M059J (cell line): Measurements from ENCODE around the gene KCNIP4. TPM values are rescaled to one million over a fixed set of nuclear protein-coding genes. Genes with fewer than 3 reads are reported as not detected.

ENCODE experiments used
- DNase-seq: peaks from one replicate; pipeline ENCODE4 v3.0.0-alpha.2; 2012; ENCODE audit warnings: low read depth
- total RNA-seq: library from RNA; depleted of rRNA; stranded (reverse); fragments of >200 nt; shearing (Covaris generic); gene quantifications from 2 replicates; pipeline ENCODE4 v1.2.3, GENCODE V29; 2014

KCNIP4 gene
- total RNA-seq, 1 experiment from 2014 or later: 0.15 TPM

DNA sequence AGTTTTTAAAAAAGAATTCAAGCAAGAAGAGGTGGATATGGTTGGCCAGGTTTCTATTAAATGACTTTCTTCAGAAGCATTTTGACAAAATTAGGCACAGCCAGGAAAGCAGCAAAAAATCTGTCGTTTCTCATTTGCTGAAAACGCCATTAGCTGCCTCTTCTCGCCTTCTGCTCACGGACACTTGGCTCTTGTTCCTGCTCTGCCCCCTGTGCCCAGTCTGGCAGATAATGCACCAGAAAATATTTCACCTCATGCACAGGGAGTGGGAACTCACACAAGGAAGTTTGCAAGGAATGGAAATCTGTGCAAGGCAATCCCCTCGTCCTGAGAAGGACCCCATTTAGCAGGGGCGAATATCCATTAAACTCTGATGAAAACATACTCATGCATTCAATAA lies 988.3 kb downstream of the KCNIP4 start:
- no peak for DNase-seq

DNA sequence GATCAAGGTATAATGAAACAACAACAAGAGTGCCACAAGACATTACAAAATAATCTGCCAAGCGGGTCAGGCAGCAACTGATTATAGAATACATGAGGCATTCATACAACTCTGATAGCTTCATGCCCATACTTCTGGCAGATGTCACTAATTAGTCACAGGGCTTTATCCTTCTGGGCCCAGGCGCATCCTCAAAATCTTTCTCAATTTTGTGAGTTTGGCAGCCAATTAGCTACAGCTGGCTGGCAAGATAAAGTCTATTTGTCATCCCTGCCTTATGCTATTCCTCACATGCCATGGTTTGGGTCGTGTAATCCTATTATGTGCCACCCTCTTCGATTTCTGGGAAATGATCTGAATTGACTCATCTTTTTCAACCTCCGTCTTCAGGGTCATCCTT lies 994.0 kb downstream of the KCNIP4 start:
- DNase-seq: peak; percentile 5

DNA sequence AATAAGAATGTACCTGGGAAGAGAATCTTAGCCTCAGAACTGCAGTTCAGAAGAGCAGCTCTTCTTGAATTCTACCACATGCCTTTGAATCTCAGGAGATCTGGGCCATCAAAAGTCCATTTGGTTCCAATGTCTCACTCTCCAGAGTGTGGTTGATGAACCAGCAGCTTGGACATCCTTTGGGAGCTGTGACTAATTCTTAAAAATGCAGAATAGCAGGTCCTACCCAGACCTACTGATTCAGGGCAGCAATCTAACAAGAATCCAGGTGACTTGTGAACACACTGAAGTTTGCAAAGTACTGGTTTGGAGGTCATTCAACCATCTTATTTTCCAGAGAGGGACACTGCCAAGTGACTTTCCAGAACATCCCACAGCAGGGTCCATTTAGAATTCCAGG lies 1003.6 kb downstream of the KCNIP4 start:
- DNase-seq: peak; percentile 4

DNA sequence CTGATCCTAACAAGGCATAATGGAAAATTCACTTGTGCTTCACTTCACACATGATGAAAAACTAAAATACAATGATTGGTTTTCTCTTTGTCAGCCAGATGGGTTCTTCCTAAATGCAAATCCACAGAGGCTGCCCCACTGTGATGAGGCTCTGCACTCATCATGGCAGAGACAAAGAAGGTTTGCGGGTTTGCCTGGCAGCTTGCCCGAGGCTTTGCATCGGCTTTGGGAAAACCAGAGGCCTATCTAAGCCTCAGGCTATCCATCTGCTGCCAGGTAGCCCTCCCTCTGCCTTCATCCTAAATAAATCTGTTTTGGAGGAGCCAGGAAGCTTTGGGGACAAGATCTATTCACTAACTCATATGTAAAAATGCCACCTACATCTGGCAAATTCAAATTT lies 1004.1 kb downstream of the KCNIP4 start:
- peak; percentile 12 for DNase-seq

DNA sequence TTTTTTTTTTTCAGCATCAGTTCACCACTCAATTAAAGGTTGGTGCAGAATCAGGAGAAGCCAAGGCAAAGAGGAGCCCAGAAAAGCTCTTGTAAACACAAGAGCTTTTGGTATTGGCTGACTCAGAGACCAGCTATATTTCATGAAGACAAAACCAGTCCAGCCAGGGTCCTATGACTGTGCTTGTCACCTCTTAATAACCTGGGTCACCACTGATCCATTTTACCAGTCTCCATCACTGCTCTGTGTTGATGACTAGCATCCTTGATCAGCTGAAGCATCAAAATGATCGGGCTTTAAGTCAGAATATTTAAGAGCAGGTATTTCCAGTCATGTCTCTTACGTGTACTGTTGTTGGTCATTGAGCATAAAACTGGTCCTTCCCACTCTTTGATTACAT lies 1010.4 kb downstream of the KCNIP4 start:
- DNase-seq: no peak

DNA sequence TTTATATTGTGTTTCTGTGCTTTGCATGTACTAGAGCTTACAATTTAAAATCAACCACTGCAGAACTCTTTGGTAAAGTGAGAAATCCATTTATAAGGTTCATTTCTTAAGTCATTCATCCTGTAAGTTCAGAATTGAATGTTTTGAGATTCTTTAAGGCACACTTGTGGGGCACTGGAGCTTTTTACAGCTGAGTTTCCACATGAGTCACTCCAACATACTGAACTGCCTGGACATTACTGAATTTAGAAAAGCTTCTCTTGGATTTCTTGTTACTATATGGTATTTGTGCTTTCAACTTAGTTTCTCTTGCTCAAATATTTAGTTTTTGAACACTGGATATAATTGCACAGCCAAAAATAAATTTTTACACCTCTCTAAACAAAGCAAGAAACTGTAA lies 1022.0 kb downstream of the KCNIP4 start:
- DNase-seq: no peak

DNA sequence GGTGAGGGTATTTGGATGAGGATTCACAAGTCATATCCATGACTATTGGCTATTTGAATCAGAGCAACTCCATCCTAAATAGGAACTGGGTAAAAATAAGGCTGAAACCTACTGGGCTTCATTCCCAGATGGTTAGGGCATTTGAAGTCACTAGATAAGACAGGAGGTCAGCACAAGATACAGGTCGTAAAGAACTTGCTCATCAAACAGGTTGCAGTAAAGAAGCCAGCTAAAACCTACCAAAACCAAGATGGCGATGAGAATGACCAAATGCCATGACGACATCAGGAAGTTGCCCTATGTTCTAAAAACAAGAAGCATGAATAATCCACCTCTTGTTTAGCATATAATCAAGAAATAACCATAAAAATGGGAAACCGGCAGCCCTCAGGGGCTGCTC lies 1023.4 kb downstream of the KCNIP4 start:
- no peak for DNase-seq

DNA sequence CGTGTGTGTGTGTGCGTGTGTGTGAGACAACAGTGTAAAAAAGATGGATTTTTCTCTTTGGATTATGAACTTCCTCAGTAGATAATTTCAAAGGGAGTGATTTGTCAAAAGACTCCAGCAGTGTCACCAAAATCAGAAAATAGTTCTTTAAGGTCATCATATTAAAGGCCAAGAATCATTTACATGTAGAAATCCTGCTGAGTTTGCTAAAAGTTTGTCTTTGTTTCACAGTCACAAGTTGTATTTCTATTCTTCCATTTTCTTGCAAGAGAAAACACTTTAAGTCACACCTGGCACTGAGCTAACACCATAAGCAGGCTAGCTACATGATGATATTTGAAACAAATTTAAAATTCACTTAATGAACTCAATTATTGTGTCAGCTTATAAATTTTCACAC lies 1025.6 kb downstream of the KCNIP4 start:
- DNase-seq: no peak

DNA sequence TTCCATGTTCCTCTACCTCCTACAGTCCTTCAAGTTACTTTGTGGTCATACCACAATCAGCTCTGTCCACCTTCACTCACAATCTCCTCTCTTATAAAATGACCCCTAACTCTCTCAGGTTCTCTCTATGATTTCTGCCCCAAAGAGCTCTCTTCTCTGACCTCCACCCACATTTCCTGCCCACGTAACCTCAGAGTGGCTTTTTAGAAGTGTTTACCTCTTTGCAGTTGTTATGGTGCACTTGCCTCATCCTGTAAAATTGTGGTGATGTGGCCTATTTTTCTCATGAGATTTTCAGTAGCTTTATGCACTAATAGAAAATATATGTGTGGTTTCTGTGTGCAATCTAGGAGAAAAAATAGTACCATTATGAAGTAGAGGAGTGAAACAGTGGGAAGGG lies 1032.5 kb downstream of the KCNIP4 start:
- peak; percentile 73 for DNase-seq

DNA sequence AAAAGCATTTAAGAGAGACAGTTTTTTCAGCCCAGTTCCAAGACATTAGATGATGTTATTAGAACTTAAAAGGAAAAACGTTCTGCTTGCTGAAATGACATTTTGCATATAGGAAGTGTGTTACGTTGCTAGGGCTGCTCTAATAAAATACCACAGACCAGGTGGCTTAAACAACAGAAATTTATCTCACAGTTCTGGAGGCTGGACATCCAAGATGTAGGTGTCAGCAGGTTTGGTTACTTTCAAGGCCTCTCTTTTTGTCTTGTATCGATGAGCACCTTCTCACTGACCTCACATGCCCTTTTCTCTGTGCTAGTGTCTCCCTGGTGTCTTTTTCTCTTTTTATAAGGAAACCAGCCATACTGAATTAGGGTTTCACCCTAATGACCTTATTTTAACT lies 1043.6 kb downstream of the KCNIP4 start:
- no peak for DNase-seq

DNA sequence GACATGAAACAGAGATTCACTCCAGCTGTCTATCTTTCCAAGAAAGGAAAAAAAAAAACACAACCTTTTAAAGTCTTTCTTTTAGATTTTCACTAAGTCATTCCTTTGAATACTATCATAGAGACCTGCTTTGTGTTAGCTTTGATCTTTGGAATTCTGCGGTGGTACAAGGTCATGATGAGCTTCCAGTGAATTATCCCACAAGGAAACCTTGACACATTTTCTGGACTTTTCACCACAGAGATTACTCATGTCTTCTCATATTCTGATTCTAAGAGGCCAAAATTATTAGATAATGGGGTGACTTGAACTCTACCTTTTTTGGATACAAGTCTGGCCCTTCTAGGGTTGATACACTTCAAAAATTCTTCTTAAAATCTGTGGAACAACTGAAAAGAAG lies 1046.7 kb downstream of the KCNIP4 start:
- DNase-seq: peak; percentile 73

DNA sequence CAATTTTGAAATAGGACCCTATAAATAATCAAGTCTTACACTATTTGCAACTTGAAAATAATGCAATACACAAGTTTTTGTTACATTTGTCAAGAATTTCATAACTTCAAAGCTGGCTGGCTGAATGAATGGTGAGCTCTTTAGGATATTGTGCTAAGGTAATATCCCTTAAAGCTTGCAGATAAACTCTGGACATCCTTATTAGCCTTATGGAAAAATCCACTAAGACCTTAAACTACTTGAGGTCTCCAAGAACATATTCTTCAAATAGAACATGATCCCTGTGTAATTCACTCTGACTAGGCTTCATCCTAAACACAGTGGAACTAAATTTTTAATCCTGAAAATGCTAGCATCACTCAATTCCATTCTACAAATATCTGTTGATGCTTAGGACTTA lies 1049.0 kb downstream of the KCNIP4 start:
- no peak for DNase-seq

DNA sequence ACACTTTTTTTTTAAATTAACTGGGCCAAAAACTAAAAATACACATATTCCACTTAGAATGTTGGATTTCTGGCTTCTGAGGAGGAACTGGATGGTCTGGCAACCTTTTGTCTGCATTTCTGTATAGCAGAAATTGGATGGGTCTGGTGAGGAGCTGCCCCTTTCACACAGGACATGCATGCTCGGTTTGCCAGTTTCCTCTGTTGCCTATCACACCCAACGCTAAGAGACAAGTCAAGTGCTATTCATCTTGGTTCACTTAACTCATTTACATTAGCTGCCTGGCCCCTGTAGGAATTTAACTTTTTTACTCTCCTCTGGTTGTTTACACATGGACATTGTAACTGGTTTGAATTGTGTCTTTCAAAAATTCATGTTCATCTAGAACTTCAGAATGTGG lies 1052.6 kb downstream of the KCNIP4 start:
- DNase-seq: no peak

DNA sequence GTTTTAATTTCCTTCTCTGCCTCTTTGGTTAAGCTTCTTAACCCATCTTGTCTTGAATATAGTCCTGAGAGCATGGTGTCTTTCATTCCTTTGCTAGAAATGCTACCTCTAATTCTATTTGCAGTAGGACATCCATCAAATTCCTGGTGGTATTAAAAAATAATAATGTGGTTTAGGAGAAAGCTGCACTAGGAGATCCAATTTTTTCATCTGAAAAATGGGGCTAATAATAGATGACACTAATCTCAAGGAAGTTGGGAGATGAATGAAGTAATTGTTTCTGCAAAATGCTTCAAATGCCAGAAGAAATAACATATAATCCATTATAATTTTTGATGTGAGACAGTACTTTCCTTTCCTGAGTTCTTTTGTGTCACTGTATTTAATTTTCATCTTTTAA lies 1053.4 kb downstream of the KCNIP4 start:
- DNase-seq: no peak

DNA sequence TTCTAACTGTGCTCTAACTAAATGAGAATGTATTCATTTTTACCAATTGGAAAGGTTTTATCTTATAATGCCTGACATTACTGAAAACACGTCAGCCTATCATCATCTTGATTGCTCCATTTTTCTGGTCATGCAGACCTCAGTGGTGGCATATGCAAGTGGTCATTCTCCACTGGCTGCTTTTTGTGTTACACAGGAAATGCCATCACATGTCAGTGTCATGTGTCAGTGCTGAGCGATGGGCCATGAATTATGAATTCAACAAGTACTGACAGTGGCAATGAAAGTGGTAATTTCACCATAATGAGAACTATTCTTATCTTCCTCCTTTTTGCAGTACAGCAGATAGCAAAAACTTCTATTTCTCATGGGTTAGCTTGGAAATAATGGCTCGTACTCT lies 1057.8 kb downstream of the KCNIP4 start:
- DNase-seq: peak; percentile 40

DNA sequence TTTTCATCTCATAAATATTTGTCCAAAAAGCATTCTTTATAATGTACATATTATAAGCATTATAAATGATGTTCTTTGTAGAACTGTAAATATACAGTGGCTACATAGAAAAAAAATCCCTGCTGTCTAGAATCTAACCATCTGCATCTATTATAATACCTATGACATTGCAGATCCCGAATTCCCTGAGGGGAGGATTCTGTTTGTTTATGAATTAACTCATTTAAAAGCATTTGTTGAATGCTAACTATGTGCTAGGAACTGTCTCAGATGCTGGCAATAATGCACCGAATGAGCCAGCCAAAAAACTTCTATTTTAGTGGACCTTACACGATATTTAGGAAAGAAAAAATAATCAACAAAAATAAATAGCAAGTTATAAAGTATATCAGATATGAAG lies 1058.7 kb downstream of the KCNIP4 start:
- DNase-seq: peak; percentile 53

DNA sequence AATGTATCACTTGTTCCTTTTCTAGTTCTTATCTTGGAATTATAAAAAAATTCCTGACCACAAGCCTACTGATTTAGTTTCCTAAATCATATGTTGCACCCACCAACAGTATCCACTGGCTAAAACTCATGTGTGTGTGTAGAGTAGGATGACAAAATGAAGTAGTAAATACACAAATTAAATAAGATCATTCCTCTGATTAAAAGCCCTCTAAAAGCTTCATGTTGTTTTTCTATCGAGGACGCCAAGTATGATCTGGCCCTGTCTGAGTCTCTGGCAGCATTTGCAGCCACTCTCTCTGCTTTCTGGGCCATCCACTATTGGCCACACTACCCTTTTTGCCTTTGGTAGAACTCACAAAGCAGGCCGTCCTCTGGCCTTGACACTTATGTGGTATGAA lies 1064.9 kb downstream of the KCNIP4 start:
- DNase-seq: no peak

DNA sequence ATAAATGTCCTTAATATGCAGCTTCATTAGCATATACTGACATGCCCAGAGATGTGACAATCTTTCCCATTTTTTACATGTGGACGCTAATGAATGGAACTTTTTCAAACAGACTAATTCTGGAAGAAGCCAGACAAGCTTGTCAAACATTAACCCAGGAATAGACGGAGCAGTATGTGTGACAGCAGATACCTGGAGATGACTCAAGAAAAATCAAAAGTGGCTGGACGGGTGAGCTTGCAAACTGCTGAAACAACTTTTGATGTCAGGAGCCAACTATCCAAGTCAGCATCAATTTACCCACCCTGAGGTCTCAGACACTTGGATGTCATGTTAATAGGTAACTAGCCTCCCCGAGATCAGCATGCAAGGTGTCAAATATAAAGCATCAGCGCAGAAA lies 1065.3 kb downstream of the KCNIP4 start:
- DNase-seq: no peak

DNA sequence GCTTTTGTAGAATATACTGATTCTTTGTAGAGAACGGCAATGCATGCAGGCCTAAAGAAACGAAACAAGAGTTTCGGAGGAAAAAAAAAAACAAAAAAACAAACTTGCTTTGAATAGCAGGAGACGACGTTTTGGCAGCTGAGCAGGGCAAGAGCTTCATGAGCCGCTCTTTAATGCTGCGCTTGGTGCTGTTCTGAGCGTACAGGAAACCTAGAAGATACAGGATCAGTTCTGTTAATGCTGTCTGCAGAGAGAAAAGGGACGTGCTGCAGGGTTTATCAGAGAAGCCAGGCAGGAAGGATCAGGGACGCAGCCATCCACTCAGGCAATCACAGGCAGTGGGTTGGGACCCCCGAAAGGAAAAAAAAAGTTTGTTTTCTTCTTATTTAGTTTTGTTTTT lies 1066.1 kb downstream of the KCNIP4 start:
- DNase-seq: no peak

DNA sequence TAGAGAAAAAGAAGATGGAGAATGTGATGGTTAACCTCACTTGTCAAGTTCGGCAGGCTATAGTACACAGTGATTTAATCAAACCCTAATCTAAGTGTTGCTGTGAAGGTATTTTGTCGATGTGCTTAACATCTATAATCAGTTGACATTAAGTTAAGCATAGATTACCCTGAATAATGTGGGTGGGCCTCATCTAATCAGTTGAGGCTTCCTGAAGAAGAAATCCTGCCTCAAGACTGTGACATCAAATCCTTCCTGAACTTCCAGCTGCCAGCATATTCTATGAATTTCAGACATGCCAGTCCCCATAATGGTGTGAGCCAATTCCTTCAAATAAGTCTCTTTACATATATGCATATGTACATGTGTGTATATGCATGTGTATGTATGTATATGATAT lies 1066.9 kb downstream of the KCNIP4 start:
- no peak for DNase-seq

DNA sequence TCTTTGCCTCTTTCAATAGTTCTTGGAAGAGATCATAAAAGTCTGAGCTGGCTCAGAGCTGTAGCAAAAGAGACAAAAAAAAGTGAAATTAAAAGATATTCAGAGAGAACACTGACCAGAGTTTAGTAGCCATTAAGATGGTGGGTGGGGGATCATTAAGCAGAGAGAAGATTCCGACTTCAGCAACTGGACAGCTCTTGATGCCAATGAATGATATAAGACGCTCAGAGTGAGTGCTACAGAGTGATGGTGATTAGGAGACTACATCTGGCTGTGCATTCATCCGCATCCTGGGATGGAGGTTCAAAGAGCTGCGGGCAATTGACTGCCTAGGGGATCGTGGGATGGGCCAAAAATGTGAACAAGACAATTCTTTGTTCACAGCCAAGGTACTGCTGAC lies 1069.8 kb downstream of the KCNIP4 start:
- no peak for DNase-seq

DNA sequence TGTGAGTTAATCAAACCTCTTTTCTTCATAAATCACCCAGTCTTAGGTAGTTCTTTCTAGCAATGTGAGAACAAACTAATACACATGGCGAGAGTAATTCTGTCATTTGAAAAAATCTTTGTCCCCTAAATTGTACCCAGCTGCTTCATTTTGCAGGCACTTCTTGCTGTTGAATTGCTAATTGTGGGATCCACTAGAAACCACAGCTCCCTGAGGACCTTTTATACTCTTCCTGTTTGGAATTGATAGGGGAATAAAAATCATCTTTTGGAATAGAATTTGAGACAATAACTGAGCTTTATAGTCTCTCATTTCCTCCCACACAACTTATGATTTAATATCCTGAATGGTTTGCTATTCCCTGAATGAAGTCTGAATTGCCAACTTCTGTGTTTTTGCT lies 1078.1 kb downstream of the KCNIP4 start:
- no peak for DNase-seq

DNA sequence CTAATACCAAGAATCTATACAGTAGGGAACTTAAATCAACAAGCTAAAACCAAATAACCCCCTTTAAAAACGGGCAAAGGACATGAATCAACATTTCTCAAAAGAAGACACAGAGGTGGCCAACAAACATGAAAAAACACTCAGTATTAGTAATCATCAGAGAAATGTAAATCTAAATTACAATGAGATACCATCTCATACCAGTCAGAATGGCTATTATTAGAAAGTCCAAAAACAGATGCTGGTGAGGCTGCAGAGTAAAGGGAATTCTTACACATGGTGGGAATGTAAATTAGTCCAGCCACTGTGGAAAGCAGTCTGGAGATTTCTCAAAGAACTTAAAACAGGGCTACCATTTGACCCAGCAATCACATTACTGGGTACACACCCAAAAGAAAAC lies 1080.5 kb downstream of the KCNIP4 start:
- no peak for DNase-seq

DNA sequence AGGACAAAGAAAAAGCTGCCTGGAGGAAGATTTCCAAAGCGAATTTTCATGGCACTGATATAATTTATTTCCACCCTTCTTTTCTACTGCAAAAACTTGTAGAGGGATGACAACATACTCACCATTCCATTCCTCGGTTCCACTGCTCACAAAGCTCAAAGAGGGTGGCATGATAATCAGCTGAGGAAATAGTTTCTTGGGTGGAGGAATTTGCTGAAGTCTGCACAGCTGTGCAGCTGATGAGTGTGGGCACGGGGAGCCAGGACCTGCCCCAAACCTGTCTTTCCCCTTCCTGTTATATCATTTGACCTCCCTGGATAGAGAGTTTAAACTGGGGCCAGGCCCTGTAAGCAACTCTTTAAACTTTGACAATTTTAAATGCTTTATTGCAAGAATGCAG lies 1087.7 kb downstream of the KCNIP4 start:
- no peak for DNase-seq
